Right atrium auricular region (tissue), 2 donors: ENCODE measurements around the gene DNM1L. TPM values are rescaled to one million over a fixed set of nuclear protein-coding genes. Genes with fewer than 3 reads are reported as not detected.

Experiments
- total RNA-seq, 2 donors: library from RNA; depleted of rRNA; stranded (reverse); fragments of >200 nt; gene quantifications; one replicate each; pipeline ENCODE4 v1.1.0, GENCODE V29; 2016

Gene DNM1L
- total RNA-seq, 2 donors from 2014 or later: 33.6 to 51.1 TPM

Other genes starting within 250 kb of the DNM1L start
- gene YARS2, start 76.6 kb downstream of the DNM1L start, total RNA-seq: 10 to 100 TPM in 1 of 2 donors, 1 to 10 TPM in 1; 8.3 to 10.7 TPM
- 100 to 1,000 TPM; 195 to 271 TPM for gene PKP2, start 217.5 kb downstream of the DNM1L start, total RNA-seq